GM18861 (cell line): ENCODE results near the gene SLC12A5.

Experiments used
- ATAC-seq: cut with Tn5 transposase; IDR thresholded peaks from one replicate; pipeline ENCODE4 v1.9.1; 2021; ENCODE audit not compliant: unreplicated experiment

SLC12A5 gene

GRCh38 chr20:46051556-46052308 lies 22.7 kb downstream of the SLC12A5 start:
- ATAC-seq = no peak

GRCh38 chr20:46053416-46053815 lies 24.4 kb downstream of the SLC12A5 start:
- ATAC-seq = no peak

- no peak for ATAC-seq
Measured at GRCh38 chr20:46054606-46055005, 25.6 kb downstream of the SLC12A5 start.

GRCh38 chr20:46055269-46055668 lies 26.3 kb downstream of the SLC12A5 start:
- ATAC-seq = no peak

GRCh38 chr20:46056027-46056833 lies 27.2 kb downstream of the SLC12A5 start:
- ATAC-seq = no peak

- ATAC-seq = no peak
Measured at GRCh38 chr20:46056970-46057855, 28.2 kb downstream of the SLC12A5 start.

DNA sequence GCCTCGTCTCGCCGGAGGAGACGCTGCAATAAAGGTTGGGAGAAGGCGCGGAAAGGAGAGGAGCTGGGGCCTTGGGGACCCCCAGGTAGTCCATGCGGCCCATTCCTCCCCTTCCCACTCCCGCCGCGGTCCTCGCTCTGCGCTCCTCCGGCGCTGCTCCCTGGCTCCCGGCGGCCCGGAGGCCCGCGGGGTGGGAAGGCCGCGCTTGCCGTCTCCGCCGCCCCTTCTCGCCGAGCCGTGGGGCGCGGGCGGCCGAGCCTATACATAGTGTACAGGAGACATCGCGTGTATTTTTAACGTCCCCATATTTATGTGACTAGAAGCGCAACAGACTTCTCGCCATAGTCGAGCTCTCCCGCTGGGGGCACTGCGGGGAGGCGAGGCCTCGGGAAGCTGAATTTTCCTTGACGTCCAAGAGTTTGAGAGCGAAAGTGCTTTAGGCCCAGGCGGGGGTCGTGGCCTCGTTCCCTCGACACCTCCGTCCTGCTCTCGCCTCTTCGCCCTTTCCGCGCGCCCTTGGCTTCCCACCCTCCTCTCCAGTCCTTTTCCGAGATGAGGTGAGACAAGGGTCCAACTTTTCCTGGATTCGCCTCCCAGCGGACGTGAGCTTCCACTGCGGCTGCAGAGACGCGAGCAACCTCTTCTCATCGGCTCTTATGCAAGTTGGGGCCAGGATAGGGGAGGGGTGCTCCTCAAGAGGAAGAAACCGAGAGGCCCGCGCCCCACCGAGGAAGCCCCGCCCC lies 29.0 kb downstream of the SLC12A5 start:
- ATAC-seq = no peak

DNA sequence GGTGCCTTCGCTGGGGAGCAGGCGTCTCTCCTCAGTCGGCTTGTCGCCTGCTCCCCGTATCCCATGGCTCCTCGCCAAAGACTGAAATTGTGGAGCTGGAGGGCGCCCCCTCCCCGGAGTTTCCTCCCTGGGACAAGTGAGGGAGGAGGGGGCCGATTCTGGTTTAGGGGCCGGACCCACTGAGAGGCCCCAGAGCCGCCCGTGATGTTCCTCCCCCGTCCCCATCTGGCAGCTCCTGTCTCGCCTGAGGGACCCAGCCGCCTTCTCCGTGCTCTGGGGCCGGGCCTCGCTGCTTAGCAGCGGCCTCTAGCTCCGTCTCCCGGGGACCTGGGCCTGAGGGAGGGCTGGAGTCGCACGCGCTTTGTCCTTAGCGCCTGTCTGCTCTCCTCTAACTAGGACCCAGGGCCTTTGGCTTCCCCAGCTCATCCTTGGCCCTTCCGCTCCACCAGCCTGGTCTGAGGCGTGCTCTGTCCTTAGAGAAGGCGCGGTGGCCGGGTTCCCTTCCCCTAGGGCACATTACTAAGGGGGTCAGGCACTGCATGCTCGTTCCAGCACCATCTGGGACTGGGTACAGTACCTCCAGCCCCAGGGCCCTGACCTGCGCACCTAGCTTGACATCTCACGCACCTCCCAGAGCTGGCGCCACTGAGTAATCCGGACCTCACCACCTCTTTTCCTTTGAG lies 29.7 kb downstream of the SLC12A5 start:
- no peak for ATAC-seq

DNA sequence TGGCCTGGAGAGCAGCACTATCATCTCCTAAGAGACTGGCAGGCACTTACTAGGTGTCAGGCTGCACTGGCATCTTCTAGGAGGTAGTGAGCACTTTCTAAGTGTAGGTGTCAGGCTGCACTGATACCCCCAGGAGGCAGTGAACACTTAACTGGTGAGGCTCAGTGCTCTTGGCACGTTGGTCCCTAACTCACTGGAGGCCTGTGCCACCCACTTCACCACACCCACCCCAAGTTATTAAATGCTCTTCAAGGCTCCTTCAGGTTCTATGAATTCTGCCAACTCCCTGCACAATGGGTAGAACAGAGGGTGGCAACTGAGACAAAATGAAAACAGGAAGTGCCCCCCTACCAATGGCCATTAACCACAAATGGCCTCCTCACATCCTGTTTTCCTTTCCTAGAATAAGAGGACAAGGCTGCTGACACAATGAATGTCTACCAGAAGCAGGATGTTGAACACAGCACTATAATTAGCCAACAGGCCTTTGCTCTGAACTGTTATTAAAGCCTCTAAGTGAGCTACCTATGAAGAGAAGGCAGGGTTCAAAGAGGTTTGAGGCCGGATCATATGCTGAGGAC lies 31.4 kb downstream of the SLC12A5 start:
- no peak for ATAC-seq

- no peak for ATAC-seq
Measured at GRCh38 chr20:46060975-46061374, 32.0 kb downstream of the SLC12A5 start.

DNA sequence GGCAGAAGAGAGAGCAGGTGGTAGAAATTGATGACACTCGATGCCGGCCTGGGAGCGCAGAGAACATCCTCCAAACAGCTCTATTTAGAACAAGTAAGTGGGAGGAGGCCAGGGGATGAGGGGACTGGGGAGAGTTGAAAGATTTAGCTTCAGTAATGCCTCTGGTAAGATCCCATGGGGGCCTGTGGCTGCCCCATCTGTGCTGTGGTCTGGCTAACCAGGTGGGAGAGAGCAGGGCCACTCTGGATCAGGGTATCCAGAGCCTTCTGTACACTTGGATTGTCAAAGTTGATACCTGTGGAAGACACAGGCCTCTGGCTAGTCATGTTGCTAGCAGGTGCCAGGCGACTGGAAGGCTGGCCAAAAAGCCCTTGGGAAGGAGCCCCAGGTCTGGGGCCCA lies 33.1 kb downstream of the SLC12A5 start:
- ATAC-seq = no peak

- ATAC-seq = no peak
Measured at GRCh38 chr20:46062621-46063020, 33.6 kb downstream of the SLC12A5 start.

- no peak for ATAC-seq
Measured at GRCh38 chr20:46063151-46063550, 34.1 kb downstream of the SLC12A5 start.

DNA sequence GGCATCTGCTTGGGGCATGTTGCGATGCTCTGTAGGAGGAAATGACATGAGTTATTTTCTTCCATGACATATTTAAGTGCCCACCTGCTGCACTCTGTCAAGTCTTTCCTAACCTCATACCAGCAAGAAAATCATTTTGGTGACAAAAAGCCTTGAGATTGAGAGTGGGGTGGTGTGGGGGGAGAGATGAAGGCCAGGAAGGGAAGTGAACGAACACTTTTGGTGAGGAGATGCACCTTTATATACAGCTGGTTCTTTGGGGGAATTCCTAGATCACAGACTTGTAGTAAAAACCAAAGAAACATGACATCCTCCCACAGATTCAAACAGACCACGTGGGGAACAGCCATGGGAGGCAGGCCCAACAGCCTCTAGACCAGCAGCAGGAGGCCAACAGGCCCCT lies 34.6 kb downstream of the SLC12A5 start:
- no peak for ATAC-seq

GRCh38 chr20:46065006-46065405 lies 36.0 kb downstream of the SLC12A5 start:
- ATAC-seq = no peak

DNA sequence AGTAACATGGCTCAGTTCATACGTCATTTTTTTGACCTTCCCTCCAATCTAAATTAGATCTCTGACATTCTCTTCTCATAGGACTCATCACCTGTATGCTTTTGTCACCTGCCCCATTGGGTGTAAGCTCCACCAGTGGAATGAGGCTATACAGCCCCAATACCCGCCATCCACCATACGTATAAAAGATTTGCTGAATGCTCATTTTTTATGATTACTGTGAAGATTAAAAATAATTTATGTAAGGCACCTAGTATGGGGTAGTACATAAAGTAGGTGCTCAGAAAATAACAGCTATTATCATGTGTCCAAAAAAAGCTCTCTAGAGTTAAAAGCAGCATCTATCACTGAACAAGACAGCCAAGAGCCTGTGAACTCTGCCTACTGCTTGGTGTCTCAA lies 36.7 kb downstream of the SLC12A5 start:
- ATAC-seq = no peak

GRCh38 chr20:46070215-46070900 lies 41.3 kb downstream of the SLC12A5 start:
- no peak for ATAC-seq

DNA sequence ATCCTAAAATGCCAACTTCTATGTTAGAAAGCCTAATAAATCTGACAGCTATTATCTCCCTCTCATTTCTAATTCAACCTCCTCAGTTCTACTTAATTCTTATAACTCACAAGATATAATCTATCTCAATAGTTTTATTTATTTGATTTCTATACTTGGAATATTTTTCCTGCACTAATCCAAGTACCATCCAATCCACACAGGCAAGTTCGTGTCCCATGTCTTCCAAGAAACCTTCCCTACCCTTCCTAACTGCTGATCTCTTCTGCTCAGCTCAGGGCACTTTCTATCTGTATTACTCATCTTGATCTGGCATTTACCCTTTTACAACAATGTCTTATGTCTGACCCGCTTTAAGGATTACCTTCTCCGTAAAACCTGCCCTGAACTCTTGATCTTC lies 42.6 kb downstream of the SLC12A5 start:
- ATAC-seq = no peak

- no peak for ATAC-seq
Measured at GRCh38 chr20:46073024-46073423, 44.0 kb downstream of the SLC12A5 start.
